ENCODE measurements around the gene SLC15A3.

DNA sequence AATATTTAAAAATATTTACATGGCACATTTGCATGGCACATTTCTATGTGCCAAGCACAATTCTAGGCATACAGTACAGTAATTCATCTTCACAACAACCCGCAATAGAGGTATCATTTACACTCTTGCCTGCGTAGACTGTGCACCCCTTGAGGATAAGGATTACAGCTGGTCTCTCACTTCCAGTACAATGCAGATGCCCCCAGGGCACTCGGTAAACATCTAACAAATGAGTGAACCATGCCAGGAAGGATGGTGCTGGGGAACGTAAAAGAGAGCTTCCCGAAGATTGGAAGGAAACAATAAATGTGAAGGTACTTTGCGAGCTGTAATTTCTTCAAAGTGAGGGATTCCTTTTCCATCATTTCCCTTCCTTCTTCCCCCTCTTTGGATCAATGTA lies 46.9 kb downstream of the SLC15A3 start:
- TF ChIP-seq POLR2A (IDR thresholded peaks at IDR 0.05) (no peak), POLR2AphosphoS5 (IDR thresholded peaks at IDR 0.05) (no peak)
- TF ChIP-seq, protein P1, sequence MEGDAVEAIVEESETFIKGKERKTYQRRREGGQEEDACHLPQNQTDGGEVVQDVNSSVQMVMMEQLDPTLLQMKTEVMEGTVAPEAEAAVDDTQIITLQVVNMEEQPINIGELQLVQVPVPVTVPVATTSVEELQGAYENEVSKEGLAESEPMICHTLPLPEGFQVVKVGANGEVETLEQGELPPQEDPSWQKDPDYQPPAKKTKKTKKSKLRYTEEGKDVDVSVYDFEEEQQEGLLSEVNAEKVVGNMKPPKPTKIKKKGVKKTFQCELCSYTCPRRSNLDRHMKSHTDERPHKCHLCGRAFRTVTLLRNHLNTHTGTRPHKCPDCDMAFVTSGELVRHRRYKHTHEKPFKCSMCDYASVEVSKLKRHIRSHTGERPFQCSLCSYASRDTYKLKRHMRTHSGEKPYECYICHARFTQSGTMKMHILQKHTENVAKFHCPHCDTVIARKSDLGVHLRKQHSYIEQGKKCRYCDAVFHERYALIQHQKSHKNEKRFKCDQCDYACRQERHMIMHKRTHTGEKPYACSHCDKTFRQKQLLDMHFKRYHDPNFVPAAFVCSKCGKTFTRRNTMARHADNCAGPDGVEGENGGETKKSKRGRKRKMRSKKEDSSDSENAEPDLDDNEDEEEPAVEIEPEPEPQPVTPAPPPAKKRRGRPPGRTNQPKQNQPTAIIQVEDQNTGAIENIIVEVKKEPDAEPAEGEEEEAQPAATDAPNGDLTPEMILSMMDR (IDR thresholded peaks at IDR 0.05 in 8 of 11, conservative IDR thresholded peaks at IDR 0.05 in 3 of 11): no peak
